Measurements from ENCODE around the gene RPL7A. TPM values are rescaled to one million over a fixed set of nuclear protein-coding genes. Genes with fewer than 3 reads are reported as not detected.

RPL7A gene
- total RNA-seq, 4 donors from 2014 or later: 725 to 1,490 (median 1,034) TPM

DNA sequence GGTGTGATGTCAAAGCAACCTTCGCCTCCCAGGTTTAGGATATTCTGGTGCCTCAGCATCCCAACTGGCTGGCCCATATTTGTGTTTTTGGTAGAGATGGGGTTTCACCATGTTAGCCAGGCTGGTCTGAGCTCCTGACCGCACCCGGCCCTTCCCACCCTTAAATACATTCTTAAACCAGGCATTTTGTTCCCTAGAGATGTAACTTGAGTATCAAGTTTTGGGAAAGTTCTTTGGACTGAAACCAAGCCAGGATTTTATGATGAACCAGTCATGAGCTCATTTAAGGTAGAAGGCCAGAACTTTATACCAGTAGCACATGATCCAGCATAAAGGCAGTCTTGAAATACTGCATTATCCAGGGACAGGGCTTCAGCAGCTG lies 3.5 kb downstream of the RPL7A start:
- Histone ChIP-seq H3K27me3 (no peaks in the 10 kb centered on the region), H3K9me3 (no peaks in the 10 kb centered on the region), H3K4me3 (no peak overlapping the region), H3K4me1 (peaks cover 18 to 40% (median 28%) of the 10 kb centered on the region in 4 donors), H3K27ac (no peak overlapping the region), H3K36me3 (peaks cover 0 to 29% (median 11%) of the 10 kb centered on the region in 4 donors)
- DNase-seq: no peak
- in situ Hi-C loops (cut with MboI; ENCODE audit: low pct_ligation_motif_present in 1 of 4, low pct_unique_long_range_greater_than_20kb in 1 of 4, low sequenced_read_pairs in 3 of 4) (no loop called here), intact Hi-C loops (cut with DNase I; ENCODE audit: low total_unique reads) (no loop called here)
- TF ChIP-seq POLR2AphosphoS5 (IDR thresholded peaks at IDR 0.05) (no peak), CTCF (IDR thresholded peaks at IDR 0.05) (no peak), EP300 (IDR thresholded peaks at IDR 0.05; ENCODE audit: low read depth) (no peak), POLR2A (IDR thresholded peaks at IDR 0.05) (no peak)
- 60 to 97% methylated on average over 1 to 3 of the region's 3 CpGs for WGBS, 2 donors (ENCODE audit: low coverage in 1 of 2)

DNA sequence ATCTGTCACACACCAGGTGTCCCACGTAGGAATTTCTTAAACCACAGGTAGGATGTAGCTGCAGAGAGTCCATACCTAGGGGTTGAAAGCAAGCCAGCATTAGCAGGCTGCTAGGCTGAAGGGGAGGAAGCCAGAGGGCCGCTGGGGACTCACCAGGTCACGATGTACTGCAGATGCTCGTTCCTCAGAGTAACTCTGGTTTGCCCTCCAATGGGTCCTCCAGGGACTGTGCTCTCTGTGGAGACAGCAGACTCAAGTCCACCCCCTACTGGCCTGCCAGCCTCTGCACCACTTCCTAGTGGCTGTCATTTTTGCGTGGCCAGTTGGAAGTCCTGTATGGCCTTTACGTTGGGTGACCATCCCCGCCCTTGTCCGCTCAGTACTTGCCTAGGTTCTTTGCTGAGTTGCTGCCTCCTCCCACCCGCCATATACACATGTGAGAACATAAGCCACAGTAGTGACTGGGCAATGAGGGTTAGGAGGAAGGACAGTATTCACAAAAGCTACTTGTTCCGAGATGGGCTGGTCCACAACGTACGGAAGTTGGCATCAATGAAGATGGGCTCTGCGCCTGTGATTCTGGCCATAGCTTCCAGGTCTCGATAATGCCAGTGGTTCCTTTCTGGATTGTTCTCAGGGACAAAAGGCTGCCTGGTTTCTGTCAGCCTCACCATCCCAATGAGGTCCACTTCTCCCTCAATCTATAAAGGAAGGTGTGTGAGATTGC lies 4.1 kb downstream of the RPL7A start:
- Histone ChIP-seq H3K4me1 (peaks cover 16 to 38% (median 26%) of the 10 kb centered on the region in 4 donors), H3K4me3 (no peak overlapping the region), H3K36me3 (peaks cover 0 to 29% (median 11%) of the 10 kb centered on the region in 4 donors), H3K27me3 (no peaks in the 10 kb centered on the region), H3K9me3 (no peaks in the 10 kb centered on the region), H3K27ac (no peak overlapping the region)
- WGBS, 2 donors (ENCODE audit: low coverage in 1 of 2): 81% methylated on average over 14 of the region's 14 CpGs; no CpG with 5 or more reads in 1 of the 2 donors
- intact Hi-C loops (cut with DNase I; ENCODE audit: low total_unique reads): no loop called here
- DNase-seq: no peak
- in situ Hi-C loops (cut with MboI; ENCODE audit: low pct_ligation_motif_present in 1 of 4, low pct_unique_long_range_greater_than_20kb in 1 of 4, low sequenced_read_pairs in 3 of 4): no loop called here
- TF ChIP-seq EP300 (IDR thresholded peaks at IDR 0.05; ENCODE audit: low read depth) (no peak), POLR2AphosphoS5 (IDR thresholded peaks at IDR 0.05) (no peak), POLR2A (IDR thresholded peaks at IDR 0.05) (no peak), CTCF (IDR thresholded peaks at IDR 0.05) (peak in 4 of 5 experiments; percentile 25 to 44 (median 33))

DNA sequence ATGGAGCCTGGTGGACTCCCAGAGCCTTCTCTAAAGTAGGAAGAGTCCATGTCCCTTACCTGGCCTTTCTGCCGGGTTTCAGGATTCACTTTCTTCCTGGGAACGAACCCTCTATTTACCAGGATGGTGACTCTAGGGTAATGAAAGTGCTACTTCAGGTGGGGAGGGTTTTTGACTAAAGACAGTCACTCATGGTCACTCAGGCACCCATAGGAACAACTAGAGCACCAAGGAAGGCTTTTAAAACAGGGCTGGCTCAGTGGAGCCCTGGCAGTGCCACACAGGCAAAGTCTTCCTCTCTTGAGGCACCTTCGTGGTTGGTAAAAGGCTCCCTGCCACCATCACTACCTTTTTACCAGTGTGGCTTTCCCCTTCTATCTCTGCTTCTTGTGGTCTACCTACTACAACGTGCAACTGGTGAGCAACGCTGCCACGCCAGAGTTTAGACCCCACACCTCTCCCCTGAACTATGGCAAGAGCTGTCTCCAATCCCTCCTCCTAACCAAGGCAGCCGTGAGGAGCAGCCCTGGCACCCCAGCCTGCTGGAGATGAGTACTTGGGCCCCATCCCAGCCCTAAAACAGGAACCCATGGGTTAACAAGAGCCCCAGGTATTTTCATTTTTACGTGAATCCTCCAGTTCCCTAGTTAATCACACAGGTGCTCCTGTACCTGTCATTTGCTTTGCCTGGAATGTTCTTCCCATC lies 4.8 kb downstream of the RPL7A start:
- no peak for DNase-seq
- Histone ChIP-seq H3K36me3 (peaks cover 0 to 29% (median 11%) of the 10 kb centered on the region in 4 donors), H3K4me1 (peaks cover 21 to 41% (median 32%) of the 10 kb centered on the region in 4 donors), H3K27me3 (no peaks in the 10 kb centered on the region), H3K4me3 (no peak overlapping the region), H3K27ac (no peak overlapping the region), H3K9me3 (no peaks in the 10 kb centered on the region)
- intact Hi-C loops (cut with DNase I; ENCODE audit: low total_unique reads): no loop called here
- in situ Hi-C loops (cut with MboI; ENCODE audit: low pct_ligation_motif_present in 1 of 4, low pct_unique_long_range_greater_than_20kb in 1 of 4, low sequenced_read_pairs in 3 of 4): no loop called here
- WGBS, 2 donors (ENCODE audit: low coverage in 1 of 2): 64 to 69% methylated on average over 6 to 8 of the region's 8 CpGs
- TF ChIP-seq POLR2A (IDR thresholded peaks at IDR 0.05) (no peak), CTCF (IDR thresholded peaks at IDR 0.05) (no peak), POLR2AphosphoS5 (IDR thresholded peaks at IDR 0.05) (no peak), EP300 (IDR thresholded peaks at IDR 0.05; ENCODE audit: low read depth) (no peak)

GRCh38 chr9:133353548-133353947 lies 5.5 kb downstream of the RPL7A start:
- H3K9me3 ChIP-seq: no peaks in the 10 kb centered on the region
- in situ Hi-C loops (cut with MboI; ENCODE audit: low pct_ligation_motif_present in 1 of 4, low pct_unique_long_range_greater_than_20kb in 1 of 4, low sequenced_read_pairs in 3 of 4) (no loop called here), intact Hi-C loops (cut with DNase I; ENCODE audit: low total_unique reads) (no loop called here)
- WGBS, 2 donors (ENCODE audit: low coverage in 1 of 2): 87% methylated on average over 5 of the region's 5 CpGs; no CpG with 5 or more reads in 1 of the 2 donors
- no peak for TF ChIP-seq POLR2AphosphoS5 (IDR thresholded peaks at IDR 0.05)
- no peak for TF ChIP-seq CTCF (IDR thresholded peaks at IDR 0.05)
- TF ChIP-seq POLR2A (IDR thresholded peaks at IDR 0.05): no peak
- TF ChIP-seq EP300 (IDR thresholded peaks at IDR 0.05; ENCODE audit: low read depth): no peak
- H3K36me3 ChIP-seq: peaks cover 0 to 29% (median 11%) of the 10 kb centered on the region in 4 donors
- no peak for DNase-seq
- H3K27me3 ChIP-seq: no peaks in the 10 kb centered on the region
- H3K4me3 ChIP-seq: no peak overlapping the region
- H3K27ac ChIP-seq: no peak overlapping the region
- H3K4me1 ChIP-seq: peaks cover 21 to 40% (median 32%) of the 10 kb centered on the region in 4 donors

Data from transverse colon (tissue), 4 donors.